SU-DHL-6 (cell line): ENCODE results near the gene CASK.
A peak's percentile ranks its signal among the peaks of the same experiment; 100 is the strongest.

Source experiments
- H2AFZ ChIP-seq: fragments of 200-600 bp; sonication (generic); 2 replicates; pipeline ENCODE4 v1.6.1; 2014; ENCODE audit warnings: low read depth, mild to moderate bottlenecking, moderate library complexity, mixed read lengths, antibody characterized with exemption, low read length; ENCODE audit not compliant: severe bottlenecking
- H3F3A ChIP-seq: fragments of 200-600 bp; shearing (Covaris generic); 2 replicates; pipeline ENCODE4 v1.6.0; 2016; ENCODE audit warnings: antibody characterized with exemption, mild to moderate bottlenecking; ENCODE audit not compliant: insufficient read depth
- H3K27ac ChIP-seq: fragments of 200-600 bp; sonication (generic); 2 replicates; pipeline ENCODE4 v1.5.1; 2016; ENCODE audit warnings: low read depth, mild to moderate bottlenecking, low read length, moderate library complexity, mixed read lengths
- H3K27me3 ChIP-seq: fragments of 200-600 bp; sonication (generic), shearing (Covaris generic); 2 replicates; pipeline ENCODE4 v1.6.0; 2014; ENCODE audit warnings: mild to moderate bottlenecking, low read length
- H3K36me3 ChIP-seq: fragments of 200-600 bp; sonication (generic); 2 replicates; pipeline ENCODE4 v1.6.1; 2014; ENCODE audit warnings: mild to moderate bottlenecking, low read length, mixed read lengths
- H3K4me2 ChIP-seq: fragments of 300-600, 200-600 bp; shearing (Covaris generic), sonication (generic); 2 replicates; pipeline ENCODE4 v1.6.0; 2014; ENCODE audit warnings: low read length, low read depth, mild to moderate bottlenecking; ENCODE audit not compliant: poor library complexity, severe bottlenecking
- H3K4me3 ChIP-seq: fragments of 200-600 bp; sonication (generic); 2 replicates; pipeline ENCODE4 v1.5.1; 2014; ENCODE audit warnings: antibody characterized with exemption, low read length, mild to moderate bottlenecking, mixed read lengths; ENCODE audit not compliant: insufficient read depth, poor library complexity, severe bottlenecking
- H3K79me2 ChIP-seq: fragments of 200-600 bp; sonication (generic); 2 replicates; pipeline ENCODE4 v1.6.1; 2014; ENCODE audit warnings: mild to moderate bottlenecking, low read length, moderate library complexity; ENCODE audit not compliant: insufficient read depth
- H3K9ac ChIP-seq: fragments of 200-600 bp; sonication (generic); 2 replicates; pipeline ENCODE4 v1.7.0; 2014; ENCODE audit warnings: mild to moderate bottlenecking, low read length
- H3K9me2 ChIP-seq: fragments of 200-600 bp; sonication (generic); replicated peaks from 2 replicates; pipeline ENCODE4 v1.6.1; 2014; ENCODE audit warnings: low read length; ENCODE audit not compliant: insufficient read depth
- H3K9me3 ChIP-seq: fragments of 200-600 bp; sonication (generic); 2 replicates; pipeline ENCODE4 v1.6.1; 2014; ENCODE audit warnings: low read length, mixed read lengths; ENCODE audit not compliant: insufficient read depth
- H4K20me1 ChIP-seq: fragments of 200-600 bp; sonication (generic); 2 replicates; pipeline ENCODE4 v1.6.1; 2014; ENCODE audit warnings: low read depth, mild to moderate bottlenecking, antibody characterized with exemption, low read length, moderate library complexity, mixed read lengths
- CTCF ChIP-seq: fragments of 200-600 bp; sonication (generic); IDR thresholded peaks from one replicate; pipeline ENCODE4 v1.5.1; 2017; ENCODE audit warnings: antibody characterized with exemption, mild to moderate bottlenecking, low read length, moderate library complexity; ENCODE audit not compliant: insufficient read depth, poor library complexity, severe bottlenecking
- EZH2phosphoT487 ChIP-seq: fragments of 200-600 bp; sonication (generic), shearing (Covaris generic); conservative IDR thresholded peaks from 2 replicates; pipeline ENCODE4 v1.6.1; 2018; ENCODE audit warnings: mild to moderate bottlenecking, antibody characterized with exemption, low read length, moderate library complexity, mixed read lengths

CASK gene

GRCh38 chrX:41604766-41605543, 318.4 kb downstream of the CASK start:
- Histone ChIP-seq H3K4me3 (no peak overlapping the region), H3K27me3 (no peaks in the 10 kb centered on the region), H3K9me2 (no peaks in the 10 kb centered on the region), H2AFZ (no peak overlapping the region), H3K9ac (peak overlapping the region; percentile 21; the same call in 1 of the 2 replicates), H3K27ac (peak overlapping the region; percentile 63), H3F3A (peaks cover 3% of the 10 kb centered on the region; the same call in 1 of the 2 replicates), H3K9me3 (no peaks in the 10 kb centered on the region), H4K20me1 (no peaks in the 10 kb centered on the region), H3K36me3 (no peaks in the 10 kb centered on the region), H3K79me2 (no peaks in the 10 kb centered on the region), H3K4me2 (peak overlapping the region; percentile 48)
- TF ChIP-seq EZH2phosphoT487 (no peak), CTCF (no peak)

- no peaks in the 10 kb centered on the region for H3K36me3 ChIP-seq
- H3K4me3 ChIP-seq = no peak overlapping the region
- H3K27ac ChIP-seq = peak overlapping the region; percentile 63; the same call in 1 of the 2 replicates
- no peak overlapping the region for H2AFZ ChIP-seq
- H4K20me1 ChIP-seq = no peaks in the 10 kb centered on the region
- TF ChIP-seq CTCF (no peak), EZH2phosphoT487 (no peak)
- peaks cover 3% of the 10 kb centered on the region; the same call in 1 of the 2 replicates for H3F3A ChIP-seq
- H3K9me2 ChIP-seq = no peaks in the 10 kb centered on the region
- no peaks in the 10 kb centered on the region for H3K79me2 ChIP-seq
- H3K4me2 ChIP-seq = peak overlapping the region; percentile 48
- no peaks in the 10 kb centered on the region for H3K9me3 ChIP-seq
- no peak overlapping the region for H3K9ac ChIP-seq
- no peaks in the 10 kb centered on the region for H3K27me3 ChIP-seq
Measured at GRCh38 chrX:41604177-41604576, 319.2 kb downstream of the CASK start.

GRCh38 chrX:41603596-41603995, 319.8 kb downstream of the CASK start:
- H3F3A ChIP-seq = peaks cover 3% of the 10 kb centered on the region; the same call in 1 of the 2 replicates
- no peak overlapping the region for H3K27ac ChIP-seq
- H3K9ac ChIP-seq = no peak overlapping the region
- H3K27me3 ChIP-seq = no peaks in the 10 kb centered on the region
- no peak overlapping the region for H3K4me2 ChIP-seq
- H4K20me1 ChIP-seq = no peaks in the 10 kb centered on the region
- no peaks in the 10 kb centered on the region for H3K36me3 ChIP-seq
- TF ChIP-seq EZH2phosphoT487 (no peak), CTCF (no peak)
- H3K9me3 ChIP-seq = no peaks in the 10 kb centered on the region
- H3K79me2 ChIP-seq = no peaks in the 10 kb centered on the region
- no peak overlapping the region for H3K4me3 ChIP-seq
- H2AFZ ChIP-seq = no peak overlapping the region
- no peaks in the 10 kb centered on the region for H3K9me2 ChIP-seq
